ENCODE results near the gene ZNF787. TPM values are rescaled to one million over a fixed set of nuclear protein-coding genes. Genes with fewer than 3 reads are reported as not detected.

The ZNF787 gene
- total and polyA plus RNA-seq, 3 donors from 2014 or later = 22.3 to 41.4 (median 35.7) TPM

- no peak overlapping the region for H3K27ac ChIP-seq
- whole genome bisulfite sequencing, 2 donors = 78 to 83% methylated on average over 3 of the region's 3 CpGs
Observed at GRCh38 chr19:56138069-56138468, 17.0 kb upstream of the ZNF787 start.

GRCh38 chr19:56137405-56137804 lies 16.3 kb upstream of the ZNF787 start:
- intact Hi-C loops (cut with DNase I; ENCODE audit: low total_unique reads) = no loop called here
- H3K4me1 ChIP-seq = peaks cover 18% of the 10 kb centered on the region
- no peak for DNase-seq
- no peaks in the 10 kb centered on the region for H3K27me3 ChIP-seq
- TF ChIP-seq POLR2A (IDR thresholded peaks at IDR 0.05) (no peak), CTCF (IDR thresholded peaks at IDR 0.05) (no peak)
- WGBS, 2 donors = 80 to 85% methylated on average over 6 of the region's 6 CpGs
- H3K27ac ChIP-seq = no peak overlapping the region
- H3K4me3 ChIP-seq = no peak overlapping the region
- H3K9me3 ChIP-seq = no peaks in the 10 kb centered on the region
- H3K36me3 ChIP-seq (ENCODE audit: low read depth, missing control alignments) = no peaks in the 10 kb centered on the region

More at GRCh38 chr19:56138069-56138468, 17.0 kb upstream of the ZNF787 start:
- Histone ChIP-seq H3K4me3 (no peak overlapping the region), H3K9me3 (no peaks in the 10 kb centered on the region), H3K27me3 (no peaks in the 10 kb centered on the region), H3K36me3 (ENCODE audit: low read depth, missing control alignments) (no peaks in the 10 kb centered on the region), H3K4me1 (peaks cover 15% of the 10 kb centered on the region)
- intact Hi-C loops (cut with DNase I; ENCODE audit: low total_unique reads) = no loop called here
- TF ChIP-seq POLR2A (IDR thresholded peaks at IDR 0.05) = no peak
- TF ChIP-seq CTCF (IDR thresholded peaks at IDR 0.05) = no peak
- no peak for DNase-seq

DNA sequence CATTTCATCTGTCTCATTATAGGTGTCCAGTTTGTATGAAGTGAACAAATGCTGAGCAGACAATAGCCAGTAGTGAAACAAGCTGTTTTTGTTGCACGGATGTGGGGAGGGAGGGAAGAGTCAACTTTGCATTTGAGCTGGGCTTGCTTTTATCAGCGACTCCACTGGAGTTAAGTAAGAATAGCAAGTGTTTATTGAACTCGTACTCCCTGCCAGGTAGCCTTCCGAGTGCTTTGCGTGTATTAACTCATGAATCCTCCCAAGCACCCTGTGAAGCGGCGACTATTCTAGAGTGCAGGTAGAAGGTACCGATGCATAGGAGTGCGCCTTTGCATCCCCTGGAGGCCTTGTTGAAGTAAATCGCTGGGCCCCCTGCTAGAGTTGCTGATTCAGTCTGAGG lies 15.3 kb upstream of the ZNF787 start:
- WGBS, 2 donors = 64 to 75% methylated on average over 10 of the region's 10 CpGs
- TF ChIP-seq POLR2A (IDR thresholded peaks at IDR 0.05) (no peak), CTCF (IDR thresholded peaks at IDR 0.05) (no peak)

DNA sequence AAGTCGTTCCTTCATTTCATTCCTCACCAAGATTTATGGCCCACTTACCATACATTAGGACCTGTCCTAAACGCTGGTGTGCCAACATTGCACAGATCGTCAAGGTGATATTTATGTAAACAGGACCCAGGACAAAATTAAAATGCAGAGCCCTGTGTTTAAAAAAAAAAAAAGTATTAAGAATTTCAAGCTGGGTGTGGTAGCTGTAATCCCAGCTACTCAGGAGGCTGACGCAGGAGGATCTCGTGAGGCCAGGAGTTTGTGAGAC lies 13.5 kb upstream of the ZNF787 start:
- Histone ChIP-seq H3K4me1 (peaks cover 7% of the 10 kb centered on the region), H3K9me3 (no peaks in the 10 kb centered on the region), H3K27ac (no peak overlapping the region), H3K4me3 (no peak overlapping the region), H3K36me3 (ENCODE audit: low read depth, missing control alignments) (no peaks in the 10 kb centered on the region), H3K27me3 (no peaks in the 10 kb centered on the region)
- TF ChIP-seq CTCF (IDR thresholded peaks at IDR 0.05) (no peak), POLR2A (IDR thresholded peaks at IDR 0.05) (no peak)
- no peak for DNase-seq
- WGBS, 2 donors = 83 to 94% methylated on average over 5 of the region's 5 CpGs
- intact Hi-C loops (cut with DNase I; ENCODE audit: low total_unique reads) = no loop called here

More for the DNA sequence above, 15.3 kb upstream of the ZNF787 start:
- Histone ChIP-seq H3K27ac (no peak overlapping the region), H3K4me3 (no peak overlapping the region), H3K9me3 (no peaks in the 10 kb centered on the region), H3K27me3 (no peaks in the 10 kb centered on the region), H3K36me3 (ENCODE audit: low read depth, missing control alignments) (no peaks in the 10 kb centered on the region), H3K4me1 (peaks cover 14% of the 10 kb centered on the region)
- DNase-seq = no peak
- intact Hi-C loops (cut with DNase I; ENCODE audit: low total_unique reads) = no loop called here

GRCh38 chr19:56133858-56134653 lies 13.0 kb upstream of the ZNF787 start:
- 84 to 89% methylated on average over 14 of the region's 14 CpGs for WGBS, 2 donors
- TF ChIP-seq POLR2A (IDR thresholded peaks at IDR 0.05) (no peak), CTCF (IDR thresholded peaks at IDR 0.05) (no peak)
- no peak overlapping the region for H3K4me3 ChIP-seq
- no peaks in the 10 kb centered on the region for H3K9me3 ChIP-seq
- intact Hi-C loops (cut with DNase I; ENCODE audit: low total_unique reads) = no loop called here
- no peaks in the 10 kb centered on the region for H3K36me3 ChIP-seq (ENCODE audit: low read depth, missing control alignments)
- H3K27me3 ChIP-seq = no peaks in the 10 kb centered on the region
- no peak for DNase-seq
- H3K4me1 ChIP-seq = peaks cover 7% of the 10 kb centered on the region
- no peak overlapping the region for H3K27ac ChIP-seq

All from testis (tissue), 3 donors.